Fibroblast of peridontal ligament (primary cell): ENCODE measurements around the gene SNN.

Experiments used
- DNase-seq: peaks from one replicate; pipeline ENCODE4 v3.0.0-alpha.2; 2010; ENCODE audit errors: extremely low read depth

SNN gene

GRCh38 chr16:11635113-11635652 lies 33.1 kb upstream of the SNN start:
- no peak for DNase-seq

DNA sequence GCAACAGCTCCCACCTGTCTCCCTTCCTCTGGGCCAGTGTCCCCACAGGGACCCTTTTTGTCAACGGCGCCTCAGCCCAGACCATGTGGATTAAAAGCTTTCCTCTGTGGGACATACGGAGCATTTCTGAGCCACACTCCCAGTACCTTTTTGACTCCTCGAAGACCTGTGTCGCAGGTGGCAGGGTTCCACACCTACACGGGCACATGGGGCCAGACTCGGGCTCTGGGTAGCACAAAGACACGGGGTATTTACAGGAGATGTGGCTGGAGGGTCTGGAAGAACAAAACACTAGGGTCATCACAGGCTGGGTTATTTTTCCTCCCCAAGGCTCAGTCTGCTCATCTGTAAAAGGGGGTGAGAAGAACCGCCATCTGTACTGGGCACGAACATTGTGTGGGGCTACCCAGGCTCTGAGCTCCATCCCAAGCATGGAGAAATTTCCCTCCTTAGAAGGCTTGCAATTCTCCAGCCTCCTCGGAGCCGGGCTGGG lies 32.5 kb upstream of the SNN start:
- DNase-seq: no peak

- no peak for DNase-seq
Measured at GRCh38 chr16:11636172-11636721, 32.0 kb upstream of the SNN start.

DNA sequence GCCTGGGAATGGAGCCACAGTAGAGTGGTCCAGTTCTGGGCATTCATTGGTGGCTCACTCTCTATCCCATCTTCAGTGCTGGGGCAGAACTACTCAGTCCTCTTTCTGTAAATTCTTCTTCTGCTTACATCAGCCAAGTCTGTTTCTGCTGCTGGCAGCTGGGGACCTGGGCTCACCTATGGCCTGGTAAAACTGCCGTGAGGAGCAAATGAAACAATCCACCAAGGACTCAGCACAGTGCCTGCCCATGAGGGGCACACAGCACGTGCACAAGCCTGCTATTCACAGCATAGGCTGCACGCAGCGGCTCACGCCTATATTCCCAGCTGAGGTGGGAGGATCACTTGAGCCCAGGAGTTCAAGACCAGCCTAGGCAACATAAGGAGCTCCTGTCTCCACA lies 30.9 kb upstream of the SNN start:
- no peak for DNase-seq

- DNase-seq: no peak
Measured at GRCh38 chr16:11638140-11638539, 30.1 kb upstream of the SNN start.

DNA sequence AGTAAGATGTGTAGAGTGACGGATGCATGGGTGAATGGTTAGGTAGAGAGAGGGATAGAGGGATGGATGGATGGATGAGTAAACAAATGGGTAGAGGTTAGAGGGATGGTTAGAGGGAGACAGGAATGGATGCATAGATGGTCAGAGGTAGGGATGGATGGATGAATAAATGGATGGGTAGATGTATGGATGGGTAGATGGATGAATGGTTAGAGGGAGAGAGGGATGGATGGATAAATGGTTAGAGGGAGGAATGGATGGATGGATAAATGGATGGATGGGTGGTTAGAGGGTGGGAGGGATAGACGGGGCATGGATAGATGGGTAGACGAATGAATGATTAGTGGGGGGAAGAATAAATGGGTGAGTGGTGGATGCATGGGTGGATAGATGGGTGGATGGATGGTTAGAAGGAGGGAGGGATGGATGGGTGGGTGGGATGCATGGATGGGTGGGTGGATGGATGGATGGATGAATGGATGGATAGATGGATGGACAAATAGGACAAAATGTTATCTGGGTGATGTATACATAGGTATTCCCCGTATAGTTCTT lies 29.2 kb upstream of the SNN start:
- no peak for DNase-seq

- peak; percentile 100 for DNase-seq
Measured at GRCh38 chr16:11639925-11640899, 28.0 kb upstream of the SNN start.

DNA sequence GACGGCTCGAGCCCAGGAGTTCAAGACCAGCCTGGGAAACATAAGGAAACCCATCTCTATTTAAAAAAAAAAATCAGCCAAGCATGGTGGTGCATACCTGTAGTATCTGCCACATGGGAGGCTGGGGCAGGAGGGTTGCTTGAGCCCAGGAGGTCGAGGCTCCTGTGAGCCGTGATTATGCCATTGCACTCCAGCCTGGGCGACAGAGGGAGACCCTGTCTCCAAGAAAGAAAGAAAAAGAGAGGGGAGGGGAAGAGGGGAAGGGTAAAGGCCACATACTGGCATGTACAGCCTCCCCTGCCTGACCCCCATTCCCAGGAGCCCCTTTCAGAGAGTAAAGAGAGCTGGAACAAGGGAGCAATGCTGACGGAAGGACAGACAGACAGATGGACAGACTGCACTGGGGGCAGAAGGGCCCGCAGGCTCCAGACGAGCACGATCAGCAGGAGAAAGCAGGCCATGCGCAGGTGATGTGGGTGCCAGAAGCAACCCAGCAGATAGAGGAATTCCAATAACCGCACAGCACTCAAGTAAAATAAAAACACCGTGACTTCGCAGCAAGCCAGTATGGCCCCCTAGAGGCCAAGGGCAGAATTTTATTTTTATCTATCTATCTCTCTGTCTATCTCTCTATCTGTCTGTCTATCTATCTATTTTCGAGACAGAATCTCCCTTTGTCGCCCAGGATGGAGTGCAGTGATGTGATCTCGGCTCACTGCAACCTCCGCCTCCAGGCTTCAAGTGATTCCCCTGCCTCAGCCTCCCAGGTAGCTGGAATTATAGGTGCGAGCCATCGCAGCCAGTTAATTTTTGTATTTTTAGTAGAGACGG lies 27.1 kb upstream of the SNN start:
- DNase-seq: peak; percentile 87

GRCh38 chr16:11642765-11643116 lies 25.5 kb upstream of the SNN start:
- DNase-seq: no peak

GRCh38 chr16:11649276-11649675 lies 19.0 kb upstream of the SNN start:
- no peak for DNase-seq

- no peak for DNase-seq
Measured at GRCh38 chr16:11650641-11651591, 17.3 kb upstream of the SNN start.

DNA sequence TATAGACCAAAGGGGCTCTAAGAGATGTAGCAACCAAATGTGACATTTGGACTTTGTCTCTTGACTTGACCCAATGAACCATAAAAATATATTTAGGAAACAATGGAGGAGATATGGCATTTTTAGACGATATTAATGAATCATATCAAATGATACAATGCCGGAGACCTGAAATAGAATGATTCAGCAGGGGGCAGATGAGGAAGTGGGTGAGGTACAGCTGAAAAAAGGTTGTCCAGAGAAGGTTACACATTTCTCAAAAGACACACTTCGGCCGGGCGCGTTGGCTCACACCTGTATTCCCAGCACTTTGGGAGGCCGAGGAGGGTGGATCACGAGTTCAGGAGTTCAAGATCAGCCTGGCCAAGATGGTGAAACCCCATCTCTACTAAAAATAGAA lies 16.5 kb upstream of the SNN start:
- no peak for DNase-seq

DNA sequence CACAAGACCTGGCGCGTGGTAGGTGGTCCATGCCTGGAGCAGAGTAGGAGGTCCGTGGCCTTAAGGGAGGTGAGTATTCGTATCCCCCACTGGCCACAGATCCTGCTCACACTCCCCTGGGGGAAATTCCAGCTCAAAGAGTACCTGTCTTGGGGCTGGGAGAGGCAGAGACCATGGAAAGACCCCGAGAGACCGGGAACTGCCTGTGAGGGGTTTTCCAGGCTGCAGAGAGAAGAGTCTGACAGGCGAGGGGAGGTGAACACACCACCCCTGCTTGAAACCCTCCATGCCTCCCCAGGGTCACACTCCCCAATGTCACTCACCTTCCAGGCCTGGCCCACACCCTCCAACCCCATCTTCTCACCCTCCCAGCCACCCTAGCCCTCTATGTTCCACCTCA lies 12.6 kb upstream of the SNN start:
- DNase-seq: no peak

- no peak for DNase-seq
Measured at GRCh38 chr16:11657556-11657955, 10.7 kb upstream of the SNN start.

GRCh38 chr16:11658896-11659708 lies 9.2 kb upstream of the SNN start:
- DNase-seq: no peak

GRCh38 chr16:11660565-11660964 lies 7.7 kb upstream of the SNN start:
- DNase-seq: no peak

DNA sequence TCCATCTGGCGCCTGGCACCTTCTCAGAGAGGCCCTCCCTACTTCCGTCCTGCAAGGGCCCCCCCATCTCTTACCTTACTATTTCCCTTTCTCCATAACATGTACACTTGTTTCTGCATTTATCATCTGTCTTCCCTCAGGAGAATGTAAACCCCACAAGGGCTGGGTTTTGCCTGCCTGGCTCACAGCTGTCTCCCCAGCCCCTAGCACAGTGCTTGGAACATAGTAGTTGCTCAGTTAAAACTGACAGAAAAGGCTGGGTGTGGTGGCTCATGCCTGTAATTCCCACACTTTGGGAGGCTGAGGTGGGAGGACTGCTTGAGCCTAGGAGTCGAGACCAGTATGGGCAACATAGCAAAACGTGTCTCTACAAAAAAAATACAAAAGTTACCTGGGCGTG lies 5.7 kb upstream of the SNN start:
- no peak for DNase-seq

GRCh38 chr16:11665071-11665491 lies 3.2 kb upstream of the SNN start:
- no peak for DNase-seq

DNA sequence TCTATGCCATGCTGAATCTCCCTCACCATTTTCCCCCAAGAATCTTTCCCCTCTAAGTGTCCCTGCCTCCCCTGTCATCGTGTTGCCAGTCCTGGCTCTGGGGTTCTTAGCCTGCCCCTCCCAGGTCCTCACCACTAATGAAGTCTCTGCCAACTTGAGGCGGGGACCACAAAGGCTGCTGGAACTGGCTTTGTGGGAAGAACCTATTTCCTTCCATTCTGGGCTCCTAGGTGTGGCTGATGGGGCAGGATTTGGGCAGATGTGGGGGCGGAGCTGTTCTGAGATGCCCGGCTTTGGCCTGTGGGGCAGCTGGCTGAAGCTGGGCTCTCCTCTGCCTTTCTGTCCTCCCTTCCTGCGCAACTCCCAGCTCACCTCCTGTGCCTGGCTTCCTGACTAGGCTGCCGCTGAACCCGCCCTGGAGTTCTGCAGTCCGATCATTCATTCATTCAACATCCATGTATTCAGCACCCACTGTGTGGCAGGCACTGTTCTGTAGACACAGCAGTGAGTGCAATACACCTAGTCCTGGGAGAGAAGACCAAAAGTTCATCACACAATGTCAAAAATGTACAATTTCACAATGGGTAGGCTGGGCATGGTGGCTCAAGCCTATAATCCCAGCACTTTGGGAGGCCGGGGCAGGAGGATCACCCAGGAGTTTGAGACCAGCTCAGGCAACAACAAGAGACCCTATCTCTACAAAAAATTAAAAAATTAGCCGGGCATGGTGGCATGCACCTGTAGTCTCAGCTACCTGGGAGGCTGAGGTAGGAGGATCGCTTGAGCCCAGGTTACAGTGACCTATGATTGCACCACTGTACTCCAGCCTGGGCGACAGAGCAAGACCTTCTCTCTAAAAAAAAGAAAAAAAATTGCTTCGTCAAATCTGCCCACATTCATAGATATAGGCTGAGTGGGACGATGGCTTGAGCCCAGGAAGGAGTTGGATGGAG lies 1.9 kb upstream of the SNN start:
- no peak for DNase-seq
